Type B pancreatic cell (in vitro differentiated cells): ENCODE data around the gene LARP6. TPM values are rescaled to one million over a fixed set of nuclear protein-coding genes. Genes with fewer than 3 reads are reported as not detected.

ENCODE experiments used
- DNase-seq: peaks from one replicate; pipeline ENCODE4 v3.0.0; 2021; ENCODE audit warnings: mixed read lengths; ENCODE audit not compliant: unreplicated experiment; ENCODE audit errors: extremely low spot score
- H3K27ac Mint-ChIP-seq: 2 replicates; pipeline ENCODE4 v1.8.0; 2021; ENCODE audit warnings: mild to moderate bottlenecking, mixed read lengths
- H3K27me3 Mint-ChIP-seq: 2 replicates; pipeline ENCODE4 v1.8.0; 2021; ENCODE audit warnings: mixed read lengths
- H3K36me3 Mint-ChIP-seq: 2 replicates; pipeline ENCODE4 v1.8.0; 2021; ENCODE audit warnings: mixed read lengths
- H3K4me1 Mint-ChIP-seq: one replicate; pipeline ENCODE4 v1.8.0; 2021; ENCODE audit warnings: mixed read lengths; ENCODE audit not compliant: unreplicated experiment
- H3K4me3 Mint-ChIP-seq: 2 replicates; pipeline ENCODE4 v1.8.0; 2021; ENCODE audit warnings: mild to moderate bottlenecking, mixed read lengths
- H3K9me3 Mint-ChIP-seq: 2 replicates; pipeline ENCODE4 v1.8.0; 2021; ENCODE audit warnings: mixed read lengths
- CTCF ChIP-seq: fragments of 200-600 bp; sonication (generic); conservative IDR thresholded peaks from 2 replicates; pipeline ENCODE4 v1.5.0; 2021; ENCODE audit warnings: antibody characterized with exemption, mild to moderate bottlenecking
- total RNA-seq: library from RNA; stranded (reverse); gene quantifications from 2 replicates; pipeline ENCODE4 v1.2.1, GENCODE V29; 2021; ENCODE audit warnings: low replicate concordance

LARP6 gene
- total RNA-seq, 1 donor from 2014 or later: 15.7 TPM

DNA sequence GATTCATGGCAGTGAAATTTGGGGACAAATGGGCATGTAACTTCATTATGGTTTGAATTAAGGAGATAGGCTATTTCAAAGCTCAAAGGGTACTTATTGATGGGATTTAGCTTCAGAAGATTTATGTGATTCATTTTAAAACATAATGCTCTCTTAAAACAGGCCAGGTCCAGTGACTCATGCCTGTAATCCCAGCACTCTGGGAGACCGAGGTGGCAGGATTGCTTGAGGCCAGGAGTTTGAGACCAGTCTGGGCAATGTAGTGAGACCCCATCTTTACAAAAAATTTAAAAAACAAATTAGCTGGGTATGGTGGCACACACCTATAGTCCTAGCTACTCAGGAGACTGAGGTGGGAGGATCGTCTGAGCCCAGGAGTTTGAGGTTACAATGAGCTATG is 26.8 kb upstream of the LARP6 start:
- no peaks in the 10 kb centered on the region for H3K27me3 Mint-ChIP-seq
- no peaks in the 10 kb centered on the region for H3K36me3 Mint-ChIP-seq
- TF ChIP-seq CTCF: no peak

GRCh38 chr15:70879401-70879800 is 25.4 kb upstream of the LARP6 start:
- no peaks in the 10 kb centered on the region for H3K9me3 Mint-ChIP-seq
- no peak for TF ChIP-seq CTCF
- H3K27me3 Mint-ChIP-seq: no peaks in the 10 kb centered on the region
- peaks cover 4% of the 10 kb centered on the region for H3K4me1 Mint-ChIP-seq
- H3K4me3 Mint-ChIP-seq: no peak overlapping the region
- no peak overlapping the region for H3K27ac Mint-ChIP-seq
- H3K36me3 Mint-ChIP-seq: no peaks in the 10 kb centered on the region
- DNase-seq: no peak

More for the DNA sequence above, 26.8 kb upstream of the LARP6 start:
- no peak for DNase-seq
- Mint-ChIP-seq H3K4me1 (no peaks in the 10 kb centered on the region), H3K4me3 (no peak overlapping the region), H3K9me3 (no peaks in the 10 kb centered on the region), H3K27ac (no peak overlapping the region)

DNA sequence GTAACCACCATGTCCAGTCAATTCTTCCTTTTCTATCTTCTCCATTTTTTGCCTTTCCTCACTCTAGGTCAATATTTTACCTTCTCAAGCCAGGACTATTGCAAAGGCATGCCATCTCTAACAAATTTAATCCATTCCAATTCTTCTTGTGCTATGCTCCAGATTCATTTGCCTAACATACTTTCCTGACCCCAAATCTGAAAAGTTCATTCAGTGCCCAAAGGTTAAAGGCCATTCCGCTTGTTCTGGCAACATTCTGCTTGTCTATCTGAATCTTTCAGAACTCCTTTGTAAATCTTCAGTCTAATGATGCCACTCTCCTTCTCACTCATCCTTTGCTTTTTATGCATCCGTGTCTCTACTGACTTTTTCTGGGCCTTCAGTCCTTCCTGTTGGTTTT is 22.7 kb upstream of the LARP6 start:
- Mint-ChIP-seq H3K27me3 (no peaks in the 10 kb centered on the region), H3K4me3 (no peak overlapping the region), H3K4me1 (peaks cover 4% of the 10 kb centered on the region), H3K36me3 (no peaks in the 10 kb centered on the region), H3K9me3 (peaks cover 5% of the 10 kb centered on the region), H3K27ac (no peak overlapping the region)
- no peak for DNase-seq
- no peak for TF ChIP-seq CTCF

DNA sequence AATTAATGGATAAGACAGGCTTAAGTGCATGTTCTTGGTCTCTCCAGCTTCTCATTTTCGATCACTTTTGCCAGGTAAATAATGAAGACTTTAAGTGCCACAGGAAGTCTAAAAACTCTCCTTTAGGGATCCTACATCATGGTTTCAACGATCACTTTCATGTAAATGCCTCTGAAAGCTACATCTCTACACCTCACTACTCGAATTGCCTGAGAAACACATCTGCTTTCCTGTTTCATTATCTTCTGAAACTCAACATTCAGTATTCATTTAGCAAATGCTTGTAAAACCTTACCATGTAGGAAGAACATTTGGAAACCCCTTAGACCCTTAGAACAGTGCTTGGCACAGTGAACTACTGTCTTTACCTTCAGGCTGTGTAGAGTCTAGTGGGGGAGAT is 22.1 kb upstream of the LARP6 start:
- DNase-seq: no peak
- H3K4me1 Mint-ChIP-seq: peaks cover 4% of the 10 kb centered on the region
- no peak for TF ChIP-seq CTCF

GRCh38 chr15:70875001-70875782 is 21.2 kb upstream of the LARP6 start:
- Mint-ChIP-seq H3K4me3 (no peak overlapping the region), H3K27ac (no peak overlapping the region), H3K27me3 (no peaks in the 10 kb centered on the region), H3K9me3 (peaks cover 5% of the 10 kb centered on the region), H3K4me1 (peaks cover 4% of the 10 kb centered on the region), H3K36me3 (no peaks in the 10 kb centered on the region)
- DNase-seq: no peak
- TF ChIP-seq CTCF: peak; percentile 48

More for the DNA sequence above, 22.1 kb upstream of the LARP6 start:
- no peak overlapping the region for H3K4me3 Mint-ChIP-seq
- no peaks in the 10 kb centered on the region for H3K36me3 Mint-ChIP-seq
- no peaks in the 10 kb centered on the region for H3K27me3 Mint-ChIP-seq
- H3K9me3 Mint-ChIP-seq: peaks cover 5% of the 10 kb centered on the region
- no peak overlapping the region for H3K27ac Mint-ChIP-seq
